Inferior parietal cortex (tissue), 1 donor: ENCODE results near the gene IGHMBP2.

Experiments used
- DNase-seq: peaks from one replicate; pipeline ENCODE4 v3.0.0-alpha.2; 2016; ENCODE audit errors: extremely low spot score

The IGHMBP2 gene

GRCh38 chr11:68980776-68981065, 77.0 kb downstream of the IGHMBP2 start, which contains the start of gene MRGPRD:
Gene MRGPRD (minus strand): TSS chr11:68980986. CDS start chr11:68980986, 0 bp downstream.
- DNase-seq = no peak

- DNase-seq = no peak
Observed at GRCh38 chr11:68982134-68982533, 78.4 kb downstream of the IGHMBP2 start.

GRCh38 chr11:68983801-68984200, 80.1 kb downstream of the IGHMBP2 start:
- no peak for DNase-seq

- DNase-seq = no peak
Observed at GRCh38 chr11:68987211-68987610, 83.5 kb downstream of the IGHMBP2 start.

GRCh38 chr11:68988491-68988890, 84.8 kb downstream of the IGHMBP2 start:
- DNase-seq = peak; percentile 56
